ENCODE data around the gene RTL3. TPM values are rescaled to one million over a fixed set of nuclear protein-coding genes. Genes with fewer than 3 reads are reported as not detected.

Gene RTL3
- total RNA-seq, 1 experiment from 2014 or later = not detected

Other genes starting within 250 kb of the RTL3 start
- not detected in 2 replicates for gene LPAR4, start 88.4 kb upstream of the RTL3 start, total RNA-seq (2014; rRNA removed; shearing (Covaris generic); ENCODE audit: low replicate concordance)